ENCODE data around the gene ARHGAP28. TPM values are rescaled to one million over a fixed set of nuclear protein-coding genes. Genes with fewer than 3 reads are reported as not detected.

ARHGAP28 gene
- polyA plus RNA-seq, 1 experiment = 5.3 TPM

GRCh38 chr18:6859676-6860422 is 130.3 kb downstream of the ARHGAP28 start:
- ChIA-PET CTCF (no interaction called here), POLR2A (no interaction called here)
- Histone ChIP-seq H3K27me3 (ENCODE audit: control insufficient read depth, insufficient read depth, low read length) (no peaks in the 10 kb centered on the region), H3K36me3 (ENCODE audit: control insufficient read depth, insufficient read depth, low read length) (no peaks in the 10 kb centered on the region), H3K4me3 (ENCODE audit: low read depth, low read length) (no peak overlapping the region)
- no peak for DNase-seq (ENCODE audit: low read depth)
- TF ChIP-seq CTCF (IDR thresholded peaks at IDR 0.05; ENCODE audit: insufficient read depth, low read depth, low read length) = no peak

- POLR2A ChIA-PET = no interaction called here
- Histone ChIP-seq H3K36me3 (ENCODE audit: control insufficient read depth, insufficient read depth, low read length) (no peaks in the 10 kb centered on the region), H3K27me3 (ENCODE audit: control insufficient read depth, insufficient read depth, low read length) (no peaks in the 10 kb centered on the region), H3K4me3 (ENCODE audit: low read depth, low read length) (no peak overlapping the region)
- CTCF ChIA-PET = no interaction called here
- no peak for DNase-seq (ENCODE audit: low read depth)
- no peak for TF ChIP-seq CTCF (IDR thresholded peaks at IDR 0.05; ENCODE audit: insufficient read depth, low read depth, low read length)
Measured at GRCh38 chr18:6860804-6861448, 131.4 kb downstream of the ARHGAP28 start.

GRCh38 chr18:6865251-6865650 is 135.7 kb downstream of the ARHGAP28 start:
- CTCF ChIA-PET = no interaction called here
- no peak overlapping the region for H3K4me3 ChIP-seq (ENCODE audit: low read depth, low read length)
- POLR2A ChIA-PET = no interaction called here
- TF ChIP-seq CTCF (IDR thresholded peaks at IDR 0.05; ENCODE audit: insufficient read depth, low read depth, low read length) = no peak
- H3K36me3 ChIP-seq (ENCODE audit: control insufficient read depth, insufficient read depth, low read length) = no peaks in the 10 kb centered on the region
- no peak for DNase-seq (ENCODE audit: low read depth)
- H3K27me3 ChIP-seq (ENCODE audit: control insufficient read depth, insufficient read depth, low read length) = no peaks in the 10 kb centered on the region

- DNase-seq (ENCODE audit: low read depth) = no peak
- TF ChIP-seq CTCF (IDR thresholded peaks at IDR 0.05; ENCODE audit: insufficient read depth, low read depth, low read length) = no peak
- ChIA-PET CTCF (no interaction called here), POLR2A (no interaction called here)
- Histone ChIP-seq H3K27me3 (ENCODE audit: control insufficient read depth, insufficient read depth, low read length) (no peaks in the 10 kb centered on the region), H3K36me3 (ENCODE audit: control insufficient read depth, insufficient read depth, low read length) (no peaks in the 10 kb centered on the region; the same call in 1 of the 2 replicates), H3K4me3 (ENCODE audit: low read depth, low read length) (no peak overlapping the region)
Measured at GRCh38 chr18:6866552-6867085, 137.1 kb downstream of the ARHGAP28 start.

- ChIA-PET CTCF (no interaction called here), POLR2A (no interaction called here)
- no peak overlapping the region for H3K4me3 ChIP-seq (ENCODE audit: low read depth, low read length)
- no peaks in the 10 kb centered on the region for H3K27me3 ChIP-seq (ENCODE audit: control insufficient read depth, insufficient read depth, low read length)
- DNase-seq (ENCODE audit: low read depth) = no peak
- H3K36me3 ChIP-seq (ENCODE audit: control insufficient read depth, insufficient read depth, low read length) = no peaks in the 10 kb centered on the region; the same call in 1 of the 2 replicates
- no peak for TF ChIP-seq CTCF (IDR thresholded peaks at IDR 0.05; ENCODE audit: insufficient read depth, low read depth, low read length)
Measured at GRCh38 chr18:6868033-6868432, 138.5 kb downstream of the ARHGAP28 start.

Measured in BJ (cell line).